ENCODE measurements around the gene PTPRT. TPM values are rescaled to one million over a fixed set of nuclear protein-coding genes. Genes with fewer than 3 reads are reported as not detected.

PTPRT gene
- polyA plus RNA-seq, 3 donors: not detected

GRCh38 chr20:42118001-42118400, 1071.7 kb downstream of the PTPRT start:
- Histone ChIP-seq H3K36me3 (replicated peaks in 1 of 2; ENCODE audit: control insufficient read depth in 1 of 2, insufficient read depth in 2 of 2, low read length in 2 of 2) (no peaks in the 10 kb centered on the region), H3K27me3 (ENCODE audit: control insufficient read depth in 2 of 2, insufficient read depth in 2 of 2, low read length in 2 of 2) (no peaks in the 10 kb centered on the region), H3K9me3 (replicated peaks in 1 of 2; ENCODE audit: control insufficient read depth in 1 of 2, insufficient read depth in 1 of 2, low read length in 2 of 2) (no peaks in the 10 kb centered on the region), H3K4me2 (replicated peaks; ENCODE audit: extremely low read depth, low read length, poor library complexity, severe bottlenecking) (no peak overlapping the region), H3K4me1 (ENCODE audit: control insufficient read depth in 1 of 2, insufficient read depth in 2 of 2, low read length in 2 of 2) (no peaks in the 10 kb centered on the region), H3K79me2 (ENCODE audit: insufficient read depth, low read length) (no peaks in the 10 kb centered on the region), H3K27ac (ENCODE audit: low read depth in 1 of 2, low read length in 2 of 2) (no peak overlapping the region), H4K20me1 (ENCODE audit: insufficient read depth, low read length) (no peaks in the 10 kb centered on the region), H3K4me3 (replicated peaks in 1 of 3; ENCODE audit: low read depth in 2 of 3, low read length in 3 of 3) (no peak overlapping the region), H2AFZ (ENCODE audit: insufficient read depth, low read depth, low read length, poor library complexity, severe bottlenecking) (no peak overlapping the region), H3K9ac (ENCODE audit: insufficient read depth, low read length, poor library complexity, severe bottlenecking) (no peak overlapping the region)
- intact Hi-C loops (cut with micrococcal nuclease): no loop called here
- TF ChIP-seq, protein P1, sequence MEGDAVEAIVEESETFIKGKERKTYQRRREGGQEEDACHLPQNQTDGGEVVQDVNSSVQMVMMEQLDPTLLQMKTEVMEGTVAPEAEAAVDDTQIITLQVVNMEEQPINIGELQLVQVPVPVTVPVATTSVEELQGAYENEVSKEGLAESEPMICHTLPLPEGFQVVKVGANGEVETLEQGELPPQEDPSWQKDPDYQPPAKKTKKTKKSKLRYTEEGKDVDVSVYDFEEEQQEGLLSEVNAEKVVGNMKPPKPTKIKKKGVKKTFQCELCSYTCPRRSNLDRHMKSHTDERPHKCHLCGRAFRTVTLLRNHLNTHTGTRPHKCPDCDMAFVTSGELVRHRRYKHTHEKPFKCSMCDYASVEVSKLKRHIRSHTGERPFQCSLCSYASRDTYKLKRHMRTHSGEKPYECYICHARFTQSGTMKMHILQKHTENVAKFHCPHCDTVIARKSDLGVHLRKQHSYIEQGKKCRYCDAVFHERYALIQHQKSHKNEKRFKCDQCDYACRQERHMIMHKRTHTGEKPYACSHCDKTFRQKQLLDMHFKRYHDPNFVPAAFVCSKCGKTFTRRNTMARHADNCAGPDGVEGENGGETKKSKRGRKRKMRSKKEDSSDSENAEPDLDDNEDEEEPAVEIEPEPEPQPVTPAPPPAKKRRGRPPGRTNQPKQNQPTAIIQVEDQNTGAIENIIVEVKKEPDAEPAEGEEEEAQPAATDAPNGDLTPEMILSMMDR (IDR thresholded peaks at IDR 0.05): no peak
- no peak for DNase-seq
- no peaks in the 10 kb centered on the region for H3K36me3 Mint-ChIP-seq
- WGBS (ENCODE audit: insufficient coverage): 75% methylated on average over 4 of the region's 7 CpGs
- peaks cover 0 to 2% (median 0%) of the 10 kb centered on the region in 3 donors for H3K27me3 Mint-ChIP-seq (ENCODE audit: low read depth in 3 of 3)
- H3K4me3 Mint-ChIP-seq: no peak overlapping the region
- no peak overlapping the region for H3K27ac Mint-ChIP-seq
- H3K4me1 Mint-ChIP-seq: no peaks in the 10 kb centered on the region
- peaks cover 0 to 6% (median 2%) of the 10 kb centered on the region in 7 donors for H3K9me3 Mint-ChIP-seq

DNA sequence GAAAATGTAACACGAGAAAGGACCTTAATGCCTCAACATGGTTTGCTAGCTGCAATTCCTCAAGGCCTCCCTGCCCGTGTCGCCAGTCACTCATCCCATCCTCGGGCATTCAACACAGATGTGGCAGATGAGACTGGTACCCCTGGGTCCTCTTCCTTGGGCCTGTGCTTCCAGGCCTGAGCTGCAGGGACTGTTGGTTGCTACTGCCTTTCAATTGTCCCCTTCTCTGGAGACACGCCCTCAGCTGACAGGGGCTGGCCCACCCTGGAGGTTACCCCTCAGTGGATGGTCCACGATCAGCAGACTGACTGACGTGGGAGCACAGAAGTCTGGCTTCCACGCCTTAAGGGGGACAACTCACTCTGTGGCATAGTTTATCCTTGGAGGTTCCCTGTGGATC, 1076.5 kb downstream of the PTPRT start:
- no peaks in the 10 kb centered on the region for H3K36me3 ChIP-seq (replicated peaks in 1 of 2; ENCODE audit: control insufficient read depth in 1 of 2, insufficient read depth in 2 of 2, low read length in 2 of 2)
- H3K9me3 ChIP-seq (replicated peaks in 1 of 2; ENCODE audit: control insufficient read depth in 1 of 2, insufficient read depth in 1 of 2, low read length in 2 of 2): no peaks in the 10 kb centered on the region
- no peak overlapping the region for H3K4me2 ChIP-seq (replicated peaks; ENCODE audit: extremely low read depth, low read length, poor library complexity, severe bottlenecking)
- H3K4me1 ChIP-seq (ENCODE audit: control insufficient read depth in 1 of 2, insufficient read depth in 2 of 2, low read length in 2 of 2): no peaks in the 10 kb centered on the region
- 85% methylated on average over 7 of the region's 8 CpGs for WGBS (ENCODE audit: insufficient coverage)
- Mint-ChIP-seq H3K4me3 (no peak overlapping the region), H3K27me3 (ENCODE audit: low read depth in 3 of 3) (peaks cover 0 to 2% (median 1%) of the 10 kb centered on the region in 3 donors), H3K9me3 (peaks cover 0 to 9% (median 3%) of the 10 kb centered on the region in 7 donors), H3K36me3 (no peaks in the 10 kb centered on the region), H3K4me1 (no peaks in the 10 kb centered on the region), H3K27ac (no peak overlapping the region)
- no peak overlapping the region for H3K27ac ChIP-seq (ENCODE audit: low read depth in 1 of 2, low read length in 2 of 2)
- no peaks in the 10 kb centered on the region for H3K79me2 ChIP-seq (ENCODE audit: insufficient read depth, low read length)
- no peak overlapping the region for H2AFZ ChIP-seq (ENCODE audit: insufficient read depth, low read depth, low read length, poor library complexity, severe bottlenecking)
- H3K9ac ChIP-seq (ENCODE audit: insufficient read depth, low read length, poor library complexity, severe bottlenecking): no peak overlapping the region
- no peak overlapping the region for H3K4me3 ChIP-seq (replicated peaks in 1 of 3; ENCODE audit: low read depth in 2 of 3, low read length in 3 of 3)
- H4K20me1 ChIP-seq (ENCODE audit: insufficient read depth, low read length): no peaks in the 10 kb centered on the region
- intact Hi-C loops (cut with micrococcal nuclease): no loop called here
- no peaks in the 10 kb centered on the region for H3K27me3 ChIP-seq (ENCODE audit: control insufficient read depth in 2 of 2, insufficient read depth in 2 of 2, low read length in 2 of 2)
- TF ChIP-seq, protein P1 (IDR thresholded peaks at IDR 0.05): no peak
- DNase-seq: no peak

All from CD14-positive monocyte (primary cell).